Brain pericyte (primary cell): ENCODE measurements around the gene SNTB2.

Source experiments
- DNase-seq: peaks from one replicate; pipeline ENCODE4 v3.0.0-alpha.2; 2012; ENCODE audit warnings: low read depth, low spot score

The SNTB2 gene

DNA sequence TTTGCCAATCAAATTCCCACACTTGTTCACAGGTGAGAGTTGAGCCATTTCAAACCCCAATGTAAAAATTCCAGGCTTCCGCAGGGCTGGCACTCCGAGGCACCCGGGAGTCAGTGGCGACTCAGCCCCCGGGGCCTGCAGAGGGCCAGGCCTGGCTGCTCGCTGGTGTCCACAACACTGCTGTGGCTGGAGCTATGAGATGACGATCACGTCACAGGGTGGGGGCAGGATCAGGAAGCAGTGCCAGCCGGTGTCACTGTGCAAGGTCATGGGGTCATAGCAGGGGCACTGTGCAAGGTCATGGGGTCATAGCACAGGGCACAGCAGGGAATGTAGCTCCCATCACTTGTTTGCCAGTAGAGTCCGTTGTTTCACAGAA lies 131.9 kb downstream of the SNTB2 start:
- no peak for DNase-seq

DNA sequence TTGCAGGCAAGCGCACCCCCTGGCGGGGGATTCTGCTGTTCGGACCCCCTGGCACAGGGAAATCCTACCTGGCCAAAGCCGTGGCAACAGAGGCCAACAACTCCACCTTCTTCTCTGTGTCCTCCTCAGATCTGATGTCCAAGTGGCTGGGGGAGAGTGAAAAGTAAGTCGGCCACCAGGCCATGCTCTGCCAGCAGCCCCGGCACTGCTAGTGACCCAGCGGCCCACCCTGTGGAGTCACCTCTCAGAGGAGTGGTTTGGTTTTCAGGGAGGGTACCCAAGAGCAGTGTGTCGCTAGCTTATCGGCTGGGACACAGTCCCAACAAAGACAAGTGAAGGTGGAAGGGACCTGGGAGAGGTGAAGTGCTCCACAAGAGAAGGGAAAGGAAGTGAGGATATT lies 132.4 kb downstream of the SNTB2 start:
- DNase-seq = no peak

DNA sequence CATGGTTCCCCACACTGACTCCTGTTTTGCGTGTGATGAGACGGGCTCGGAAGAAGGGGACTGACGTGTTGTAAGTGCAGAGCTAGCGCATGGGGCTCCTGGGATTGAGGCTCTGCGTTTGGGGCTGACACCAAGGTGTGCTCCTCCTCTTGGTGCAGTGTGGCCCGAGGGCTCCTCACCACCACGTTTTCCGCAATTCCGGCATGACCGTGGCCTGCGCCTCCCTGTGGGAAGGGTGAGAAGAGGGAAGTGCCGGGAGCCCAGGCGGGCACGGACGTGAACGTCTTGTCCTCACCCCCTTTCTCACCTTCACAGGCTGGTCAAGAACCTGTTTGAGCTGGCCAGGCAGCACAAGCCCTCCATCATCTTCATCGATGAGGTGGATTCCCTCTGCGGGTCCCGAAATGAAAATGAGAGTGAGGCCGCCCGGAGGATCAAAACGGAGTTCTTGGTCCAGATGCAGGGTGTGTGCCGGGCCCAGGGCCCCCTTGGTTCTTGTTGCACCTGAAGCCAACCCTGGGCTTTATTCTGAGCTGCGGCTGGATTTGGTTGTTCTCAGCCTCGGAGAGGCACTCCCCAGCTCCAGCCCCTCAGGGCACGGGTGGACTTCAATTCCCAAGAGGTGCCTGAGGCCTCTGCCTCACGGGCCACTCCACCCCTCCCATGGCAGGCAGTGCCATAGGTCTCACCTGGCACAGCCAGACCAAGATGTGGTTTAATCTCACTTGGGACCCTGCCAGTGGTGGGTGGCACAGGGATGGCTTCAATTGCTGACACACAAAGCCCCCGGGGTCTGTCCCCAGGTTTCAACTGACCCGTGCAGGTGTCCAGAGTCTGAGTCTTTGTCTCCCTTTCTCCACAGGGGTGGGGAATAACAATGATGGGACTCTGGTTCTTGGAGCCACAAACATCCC lies 133.1 kb downstream of the SNTB2 start:
- DNase-seq = no peak

DNA sequence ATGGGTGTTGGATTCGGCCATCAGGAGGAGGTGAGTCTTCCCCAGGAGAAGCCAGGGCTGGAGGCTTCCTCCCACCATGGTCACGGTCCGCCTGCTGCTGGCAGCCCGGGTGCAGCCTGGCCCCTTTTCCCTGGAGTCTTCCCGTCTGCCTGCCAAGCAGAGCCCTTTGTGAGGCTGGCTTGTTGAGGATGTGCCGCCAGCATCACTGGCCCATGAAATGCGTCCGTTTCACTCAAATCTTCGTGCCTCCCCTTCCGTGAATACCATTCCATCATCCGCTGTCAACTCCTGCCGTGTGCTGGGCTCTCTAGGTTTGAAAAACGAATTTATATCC lies 133.7 kb downstream of the SNTB2 start:
- no peak for DNase-seq

DNA sequence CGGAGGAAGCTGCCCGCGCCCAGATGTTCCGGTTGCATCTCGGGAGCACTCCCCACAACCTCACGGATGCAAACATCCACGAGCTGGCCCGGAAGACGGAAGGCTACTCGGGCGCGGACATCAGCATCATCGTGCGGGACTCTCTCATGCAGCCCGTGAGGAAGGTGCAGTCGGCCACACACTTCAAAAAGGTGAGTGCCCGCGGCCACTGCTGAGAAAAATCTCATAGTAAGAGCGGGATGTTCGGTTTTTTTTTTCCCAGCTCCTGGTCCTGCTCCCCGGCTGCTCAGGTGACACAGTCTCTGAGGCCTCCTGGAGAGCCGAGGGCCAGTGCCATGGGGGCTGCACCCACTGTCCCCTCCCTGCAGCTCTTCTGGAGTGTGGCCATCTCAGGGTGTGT lies 134.1 kb downstream of the SNTB2 start:
- no peak for DNase-seq

DNA sequence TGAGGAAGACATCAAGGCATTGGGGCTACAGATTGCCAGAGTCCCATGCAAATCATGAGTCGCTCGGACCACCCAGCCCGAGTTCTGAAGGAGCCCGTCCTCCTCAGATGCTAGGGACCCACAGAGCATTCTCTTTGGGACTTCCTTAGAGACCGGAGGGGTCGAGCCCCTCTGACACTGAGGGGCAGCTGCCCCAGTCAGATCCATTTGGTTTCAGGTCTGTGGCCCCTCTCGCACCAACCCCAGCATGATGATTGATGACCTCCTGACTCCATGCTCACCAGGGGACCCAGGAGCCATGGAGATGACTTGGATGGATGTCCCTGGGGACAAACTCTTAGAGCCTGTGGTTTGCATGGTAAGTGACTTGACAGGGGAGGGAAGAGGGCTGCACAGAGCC lies 135.4 kb downstream of the SNTB2 start:
- DNase-seq = no peak

DNA sequence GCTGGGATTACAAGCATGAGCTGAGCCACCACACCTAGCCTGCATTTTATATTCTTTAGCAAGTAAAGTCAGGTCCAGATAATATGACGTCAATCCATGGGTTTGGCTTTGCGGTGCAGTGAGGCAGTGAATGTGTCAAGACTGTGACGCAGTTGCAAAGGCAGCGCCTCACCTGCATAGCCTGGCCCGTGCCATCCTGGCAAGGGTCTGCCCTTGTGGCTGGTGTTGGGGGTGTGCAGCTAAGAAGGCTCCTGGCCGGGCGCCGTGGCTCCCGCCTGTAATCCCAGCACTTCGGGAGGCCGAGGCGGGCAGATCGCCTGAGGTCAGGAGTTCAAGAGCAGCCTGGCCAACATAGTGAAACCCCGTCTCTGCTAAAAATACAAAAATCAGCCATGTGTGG lies 136.5 kb downstream of the SNTB2 start:
- no peak for DNase-seq

DNA sequence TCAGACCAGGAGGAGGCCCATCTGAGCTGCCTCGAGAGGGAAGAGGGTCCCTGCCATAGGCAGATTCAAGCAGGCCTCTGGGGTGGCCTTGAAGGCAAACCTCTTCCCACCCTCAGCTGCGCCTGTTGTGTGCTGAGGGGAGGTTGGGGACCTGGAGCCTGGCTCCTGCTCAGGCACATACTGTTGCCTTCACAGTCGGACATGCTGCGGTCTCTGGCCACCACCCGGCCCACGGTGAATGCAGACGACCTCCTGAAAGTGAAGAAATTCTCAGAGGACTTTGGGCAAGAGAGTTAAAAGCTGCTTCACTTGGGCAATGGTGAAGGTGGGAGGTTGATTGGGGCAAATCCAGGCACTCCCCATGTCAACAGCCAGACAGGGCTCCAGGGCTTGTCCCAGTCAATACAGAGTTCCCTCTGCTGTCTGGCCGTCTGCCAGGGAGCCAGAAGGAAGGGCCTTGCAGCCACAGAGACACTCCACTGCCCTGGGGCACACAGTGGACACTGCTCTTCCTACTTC lies 137.1 kb downstream of the SNTB2 start:
- DNase-seq = no peak

DNA sequence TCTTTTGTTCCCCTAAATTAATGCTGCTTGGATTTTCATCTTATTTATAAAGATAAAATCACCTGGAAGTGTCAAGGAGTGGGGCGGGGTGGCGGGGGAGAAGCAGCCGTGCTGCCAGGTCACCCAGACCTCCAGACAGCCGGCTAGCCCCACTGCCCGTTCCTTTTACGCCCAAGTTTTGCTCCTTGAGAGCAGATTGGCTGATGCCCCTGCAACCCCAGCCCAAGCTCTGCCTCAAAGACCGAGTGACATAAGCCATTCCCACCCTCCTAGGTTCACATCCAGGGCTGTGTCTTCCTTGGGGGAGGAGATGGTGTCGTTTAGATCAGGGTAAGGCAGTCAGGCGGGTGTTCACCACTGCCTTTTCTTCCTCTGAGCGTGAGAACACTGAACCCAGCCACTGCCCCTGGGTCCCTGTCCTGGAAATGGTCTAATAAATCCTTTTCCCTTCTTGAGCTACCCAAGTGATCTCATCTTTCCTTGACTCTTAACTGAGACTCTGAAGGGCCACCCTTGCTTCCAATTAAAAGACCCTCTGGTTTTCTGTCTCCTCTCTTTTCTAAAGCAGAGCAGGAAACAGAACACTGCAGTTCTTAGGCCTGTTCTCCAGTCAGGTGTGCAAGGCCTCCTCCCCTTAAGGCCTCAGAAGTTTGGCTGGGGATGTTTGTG lies 137.8 kb downstream of the SNTB2 start:
- no peak for DNase-seq

DNA sequence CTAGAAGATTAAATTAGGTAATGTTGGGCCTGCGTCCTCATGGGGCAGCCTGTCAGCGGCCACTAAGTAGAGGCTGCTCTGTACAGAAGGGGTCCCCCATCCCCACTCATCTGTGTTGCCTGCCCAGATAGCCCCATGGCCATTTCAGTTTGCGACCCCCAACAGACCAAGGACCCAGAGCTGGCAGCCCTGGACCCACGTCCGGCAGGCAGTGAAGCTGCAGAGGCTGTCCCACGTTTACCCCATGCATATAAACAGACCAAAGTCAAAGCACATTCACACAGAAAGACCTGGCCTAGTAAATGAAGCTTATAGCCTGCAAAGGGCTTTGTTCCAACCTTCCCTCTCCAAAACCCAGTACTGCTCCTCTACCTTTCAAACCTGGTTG lies 138.8 kb downstream of the SNTB2 start:
- no peak for DNase-seq

DNA sequence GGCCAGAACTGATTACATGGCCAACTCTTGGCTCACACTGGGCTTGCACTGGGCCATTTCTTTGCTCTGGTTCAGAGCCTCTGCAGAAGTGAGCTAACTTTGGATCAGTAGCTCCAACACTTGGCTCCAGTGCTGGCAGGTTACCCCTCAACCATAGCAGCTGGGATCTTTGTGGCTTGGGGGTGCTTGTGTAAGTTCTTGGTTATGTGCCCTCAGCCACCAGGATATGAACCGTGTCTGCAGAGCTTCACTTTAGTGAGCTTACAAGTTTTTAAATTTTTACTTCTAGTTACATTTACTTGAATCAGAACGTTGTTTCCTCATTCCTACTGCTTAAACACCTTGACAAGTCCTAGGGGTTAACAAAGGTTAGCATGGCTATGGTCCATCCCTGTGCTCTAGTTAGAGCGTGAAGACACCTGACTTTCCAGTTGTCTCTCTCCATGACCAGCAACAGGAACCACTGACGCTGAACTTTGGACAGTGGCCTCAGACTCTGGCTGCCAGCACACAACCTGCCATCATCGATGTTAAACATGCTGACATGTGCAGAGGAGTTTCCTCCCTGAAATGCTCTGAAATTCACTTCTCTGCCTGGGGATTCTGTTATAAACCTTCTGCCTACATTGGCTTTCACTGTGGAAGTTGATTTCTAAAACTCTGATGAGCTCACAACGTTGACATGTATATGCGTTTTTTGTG lies 139.4 kb downstream of the SNTB2 start:
- DNase-seq = no peak

DNA sequence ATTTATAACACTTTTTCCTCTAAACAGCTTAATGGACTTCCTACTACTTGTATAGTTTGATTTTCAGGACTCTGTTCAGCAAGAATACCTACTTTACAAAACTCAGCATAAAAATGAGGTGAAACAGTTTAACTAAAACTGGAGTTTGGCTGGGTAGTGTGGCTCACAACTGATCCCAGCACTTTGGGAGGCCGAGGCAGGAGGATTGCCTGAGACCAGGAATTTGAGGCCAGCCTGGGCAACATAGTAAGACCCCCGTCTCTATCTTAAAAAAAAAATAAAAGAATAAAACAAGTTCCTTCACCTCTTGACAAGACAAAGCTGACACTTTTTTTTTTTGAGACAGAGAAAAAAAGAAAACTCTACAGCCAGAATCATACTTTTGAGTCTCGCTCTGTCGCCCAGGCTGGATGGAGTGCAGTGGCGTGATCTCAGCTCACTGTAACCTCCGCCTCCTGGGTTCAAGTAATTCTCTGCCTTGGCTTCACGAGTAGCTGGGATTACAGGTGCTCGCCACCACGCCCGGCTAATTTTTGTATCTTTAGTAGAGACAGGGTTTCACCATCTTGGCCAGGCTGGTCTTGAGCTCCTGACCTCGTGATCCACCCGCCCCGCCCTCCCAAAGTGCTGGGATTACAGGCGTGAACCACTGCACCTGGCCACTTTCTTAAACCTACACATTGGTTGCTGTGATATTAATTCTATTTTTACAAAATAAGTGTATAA lies 140.8 kb downstream of the SNTB2 start:
- no peak for DNase-seq

DNA sequence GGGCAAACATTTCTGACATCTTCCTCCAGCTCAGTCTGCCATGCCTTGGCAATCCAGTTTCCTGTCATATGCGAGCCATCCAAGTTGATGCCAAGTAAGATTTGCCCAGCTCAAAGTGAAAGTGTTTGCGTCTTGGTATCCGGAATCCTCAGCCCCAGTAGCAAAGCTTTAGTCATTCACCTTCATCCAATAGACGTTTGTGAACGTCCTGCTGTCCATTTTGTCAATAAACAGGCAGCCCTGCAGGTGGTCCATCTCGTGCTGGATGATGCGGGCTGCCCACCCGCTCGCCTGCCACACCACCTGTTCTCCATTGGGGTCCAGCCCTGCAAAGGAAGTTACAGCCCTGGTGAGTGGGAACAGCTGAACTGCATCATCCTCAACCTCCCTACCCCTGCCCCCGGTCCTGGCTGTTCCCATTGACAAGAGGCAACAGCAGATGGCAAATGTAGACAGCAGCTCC lies 141.9 kb downstream of the SNTB2 start:
- DNase-seq = peak; percentile 81

DNA sequence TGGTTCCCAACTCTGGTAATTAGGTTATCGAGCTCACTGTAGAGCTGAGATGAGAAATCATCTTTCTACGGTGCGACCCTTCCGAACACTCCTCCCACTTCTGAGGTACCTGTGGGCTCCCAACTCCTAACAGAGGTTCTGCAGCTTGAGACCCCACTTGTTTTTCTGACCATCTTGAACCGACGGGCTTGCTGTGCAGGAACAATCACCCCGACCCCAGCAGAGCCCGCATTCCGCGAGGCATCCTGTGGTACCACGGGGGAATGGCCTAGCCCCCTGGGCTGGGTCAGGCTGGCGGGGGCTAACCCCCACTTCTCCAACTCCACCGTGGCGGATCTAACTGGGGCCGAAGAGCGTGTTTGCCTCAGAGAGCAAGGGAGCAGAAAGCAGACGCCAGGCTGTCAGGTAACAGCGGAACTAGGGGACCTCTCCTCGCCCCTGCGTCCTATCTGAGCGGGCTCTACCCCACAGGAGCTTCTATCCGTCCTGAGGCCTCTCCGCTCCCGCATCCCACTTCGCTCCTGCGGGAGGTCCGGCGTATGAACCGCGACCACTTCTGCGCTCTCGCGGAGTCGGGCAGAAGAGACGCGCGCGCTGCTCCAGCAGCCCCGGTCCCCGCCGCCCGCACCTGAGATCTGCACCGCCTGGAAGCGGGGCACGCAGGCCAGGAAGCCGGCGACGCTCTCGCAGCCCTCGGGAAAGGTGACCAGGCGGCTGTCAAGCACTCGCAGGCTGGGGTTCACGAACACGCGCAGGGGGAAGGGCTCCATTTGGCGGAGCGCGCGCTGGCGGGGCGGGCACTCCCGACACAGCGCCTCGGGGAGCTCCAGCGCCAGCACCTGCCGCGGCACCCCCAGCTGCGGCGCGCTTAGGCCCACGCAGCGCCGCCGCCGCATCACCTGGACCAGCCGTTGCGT lies 142.7 kb downstream of the SNTB2 start:
- DNase-seq = no peak

DNA sequence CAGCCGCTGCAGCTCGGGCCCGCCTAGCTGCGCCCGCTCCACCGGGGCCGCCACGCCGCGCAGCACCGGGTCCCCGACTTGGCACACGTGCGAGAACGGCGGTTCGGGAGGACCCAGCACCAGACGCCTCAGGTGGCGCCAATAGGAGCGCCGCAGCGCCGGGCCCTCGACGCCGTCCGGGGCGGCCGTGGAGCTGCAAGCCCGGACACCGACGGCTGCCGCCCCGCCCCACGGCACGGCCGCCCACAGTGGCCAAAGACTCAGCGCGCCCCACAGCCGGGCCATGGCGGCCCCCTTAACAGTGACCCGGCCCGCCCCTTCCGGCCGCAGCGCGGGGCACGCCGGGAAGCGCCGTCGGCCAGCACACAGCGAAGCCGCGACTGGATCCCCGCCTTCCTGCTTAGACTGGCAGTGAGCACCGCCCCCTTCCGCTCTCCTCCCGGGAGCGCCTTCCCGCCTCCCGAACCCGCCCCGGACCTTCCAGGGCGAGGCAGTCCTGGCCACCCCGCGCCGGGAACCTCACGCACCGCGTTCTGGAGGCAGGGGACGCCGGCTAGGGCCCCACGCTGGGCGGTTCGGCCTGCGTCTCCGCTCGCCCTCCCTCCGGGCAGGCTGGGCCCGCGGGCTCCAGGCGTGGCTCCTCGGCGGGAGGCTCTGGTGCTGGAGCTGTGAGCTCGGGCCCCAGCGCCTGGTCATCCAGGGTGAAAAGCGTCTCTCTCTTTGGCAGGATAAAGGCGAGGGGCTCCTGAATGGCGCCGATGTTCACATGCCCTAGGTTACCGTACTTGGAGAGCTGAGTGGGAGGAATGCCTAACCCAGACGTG lies 143.5 kb downstream of the SNTB2 start, which contains the start of gene PDF:
Gene PDF, minus strand, starts transcription at position 303 of the 824 bp plus-strand sequence. Its CDS starts 18 bp downstream, at position 285.
- peak; percentile 51 for DNase-seq

DNA sequence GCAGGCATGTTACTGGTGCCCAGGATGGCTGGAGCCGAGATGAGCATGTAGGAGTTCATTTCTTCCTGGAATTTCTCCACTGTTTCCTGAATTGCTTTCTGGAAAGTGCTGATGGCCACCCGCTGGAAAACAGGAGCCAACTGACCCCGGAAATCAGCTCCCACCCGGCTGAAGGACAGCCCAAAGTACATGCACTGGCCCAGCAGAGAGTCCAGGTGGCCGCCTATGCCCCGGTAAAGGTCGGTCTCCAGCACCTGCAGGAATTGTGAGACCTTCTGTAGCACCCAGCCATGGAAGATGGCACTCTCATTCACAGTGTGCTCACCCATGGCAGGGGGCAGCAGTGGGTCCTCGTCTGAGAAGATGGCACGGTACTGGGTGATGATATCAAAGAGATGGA lies 147.7 kb downstream of the SNTB2 start:
- DNase-seq = no peak

DNA sequence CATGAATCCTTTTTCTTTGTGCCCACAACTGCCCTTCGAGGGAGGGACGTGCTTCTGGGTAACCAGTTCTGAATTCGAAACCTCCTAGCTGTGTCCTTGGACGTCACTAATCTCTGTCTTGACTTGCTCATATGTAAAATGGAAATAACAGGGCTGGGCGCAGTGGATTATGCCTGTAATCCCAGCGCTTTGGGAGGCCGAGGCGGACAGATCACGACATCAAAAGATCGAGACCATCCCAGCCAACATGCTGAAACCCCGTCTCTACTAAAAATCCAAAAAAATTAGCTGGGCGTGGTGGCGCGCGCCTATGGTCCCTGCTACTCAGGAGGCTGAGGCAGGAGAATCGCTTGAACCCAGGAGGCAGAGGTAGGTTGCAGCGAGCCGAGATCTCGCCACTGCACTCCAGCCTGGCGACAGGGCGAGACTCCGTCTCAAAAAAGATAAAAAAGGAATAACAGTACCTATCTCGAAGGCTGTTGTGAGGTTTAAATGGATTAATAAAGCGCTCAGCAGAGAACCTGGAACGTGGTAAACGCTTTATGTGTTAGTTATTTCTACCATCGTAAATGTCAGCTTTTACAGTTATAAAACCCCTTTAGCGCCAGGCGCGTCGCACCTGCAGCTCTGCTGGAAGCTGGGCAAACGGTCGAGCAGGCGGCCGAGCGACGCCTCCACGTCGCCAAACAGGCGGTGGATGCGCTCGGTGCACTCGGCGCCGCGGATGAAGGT lies 151.8 kb downstream of the SNTB2 start:
- DNase-seq = no peak

DNA sequence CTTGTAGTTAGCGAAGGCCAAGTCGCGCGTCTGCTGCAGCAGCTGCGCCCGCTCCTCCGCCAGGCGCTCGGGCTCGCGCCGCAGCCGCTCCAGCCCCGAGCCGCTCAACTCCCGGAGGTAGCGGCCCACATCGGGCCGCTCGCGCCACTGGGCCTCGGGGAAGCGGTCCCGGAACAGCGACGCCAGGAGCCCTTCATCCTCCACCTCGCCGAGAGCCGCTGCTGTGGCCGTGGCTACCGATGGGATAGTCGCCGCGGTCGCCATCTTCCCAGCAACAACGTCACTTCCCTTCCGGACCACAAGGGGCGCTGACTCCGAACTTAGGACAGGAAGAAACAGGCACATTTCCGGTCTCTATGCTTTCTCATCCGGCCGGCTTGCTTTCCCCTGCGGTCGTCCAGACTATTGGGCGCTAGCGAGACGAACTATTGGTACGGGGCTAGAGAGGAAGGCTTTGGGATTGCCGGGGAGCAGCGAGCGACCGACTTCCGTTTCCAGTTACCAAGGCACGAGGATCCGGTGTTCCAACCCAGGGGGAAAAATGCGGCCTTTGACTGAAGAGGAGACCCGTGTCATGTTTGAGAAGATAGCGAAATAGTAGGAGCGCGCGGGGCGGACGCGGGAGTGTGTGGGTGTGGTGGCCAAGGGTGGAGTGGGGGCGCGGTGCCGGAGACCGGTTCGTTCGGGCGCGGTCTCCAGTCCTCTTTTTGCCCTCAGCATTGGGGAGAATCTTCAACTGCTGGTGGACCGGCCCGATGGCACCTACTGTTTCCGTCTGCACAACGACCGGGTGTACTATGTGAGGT lies 152.5 kb downstream of the SNTB2 start, which contains the start of the genes COG8 and NIP7:
Gene COG8, minus strand, starts transcription at position 276 of the 806 bp plus-strand sequence. Its CDS starts 12 bp downstream, at position 264.
Gene NIP7, plus strand, starts transcription at position 484 of the 806 bp plus-strand sequence. Its CDS starts 58 bp downstream, at position 542.
- peak; percentile 93 for DNase-seq
